Osteocyte (in vitro differentiated cells): ENCODE measurements around the gene MINDY1. TPM values are rescaled to one million over a fixed set of nuclear protein-coding genes. Genes with fewer than 3 reads are reported as not detected.

Source experiments
- DNase-seq: peaks from one replicate; pipeline ENCODE4 v3.0.0; 2021; ENCODE audit warnings: mixed read lengths; ENCODE audit not compliant: unreplicated experiment; ENCODE audit errors: extremely low spot score
- H3K27ac Mint-ChIP-seq: one replicate; pipeline ENCODE4 v1.8.0; 2021; ENCODE audit warnings: mild to moderate bottlenecking, mixed read lengths; ENCODE audit not compliant: unreplicated experiment
- H3K27me3 Mint-ChIP-seq: one replicate; pipeline ENCODE4 v1.8.0; 2021; ENCODE audit warnings: mixed read lengths; ENCODE audit not compliant: unreplicated experiment
- H3K36me3 Mint-ChIP-seq: one replicate; pipeline ENCODE4 v1.8.0; 2021; ENCODE audit warnings: mixed read lengths; ENCODE audit not compliant: unreplicated experiment
- H3K4me1 Mint-ChIP-seq: one replicate; pipeline ENCODE4 v1.8.0; 2021; ENCODE audit warnings: mixed read lengths; ENCODE audit not compliant: unreplicated experiment
- H3K4me3 Mint-ChIP-seq: one replicate; pipeline ENCODE4 v1.8.0; 2021; ENCODE audit warnings: mild to moderate bottlenecking, moderate library complexity, mixed read lengths; ENCODE audit not compliant: unreplicated experiment
- H3K9me3 Mint-ChIP-seq: one replicate; pipeline ENCODE4 v1.8.0; 2021; ENCODE audit warnings: mixed read lengths; ENCODE audit not compliant: unreplicated experiment
- total RNA-seq: library from RNA; stranded (reverse); gene quantifications from 2 replicates; pipeline ENCODE4 v1.2.1, GENCODE V29; 2021
- TF ChIP-seq, protein P1 (sequence below): fragments of 200-600 bp; sonication (generic); IDR thresholded peaks from 2 replicates; pipeline ENCODE4 v1.5.0; 2021; ENCODE audit warnings: antibody characterized with exemption, mild to moderate bottlenecking, moderate library complexity

The MINDY1 gene
- total RNA-seq, 1 donor from 2014 or later, result 22.2 TPM

DNA sequence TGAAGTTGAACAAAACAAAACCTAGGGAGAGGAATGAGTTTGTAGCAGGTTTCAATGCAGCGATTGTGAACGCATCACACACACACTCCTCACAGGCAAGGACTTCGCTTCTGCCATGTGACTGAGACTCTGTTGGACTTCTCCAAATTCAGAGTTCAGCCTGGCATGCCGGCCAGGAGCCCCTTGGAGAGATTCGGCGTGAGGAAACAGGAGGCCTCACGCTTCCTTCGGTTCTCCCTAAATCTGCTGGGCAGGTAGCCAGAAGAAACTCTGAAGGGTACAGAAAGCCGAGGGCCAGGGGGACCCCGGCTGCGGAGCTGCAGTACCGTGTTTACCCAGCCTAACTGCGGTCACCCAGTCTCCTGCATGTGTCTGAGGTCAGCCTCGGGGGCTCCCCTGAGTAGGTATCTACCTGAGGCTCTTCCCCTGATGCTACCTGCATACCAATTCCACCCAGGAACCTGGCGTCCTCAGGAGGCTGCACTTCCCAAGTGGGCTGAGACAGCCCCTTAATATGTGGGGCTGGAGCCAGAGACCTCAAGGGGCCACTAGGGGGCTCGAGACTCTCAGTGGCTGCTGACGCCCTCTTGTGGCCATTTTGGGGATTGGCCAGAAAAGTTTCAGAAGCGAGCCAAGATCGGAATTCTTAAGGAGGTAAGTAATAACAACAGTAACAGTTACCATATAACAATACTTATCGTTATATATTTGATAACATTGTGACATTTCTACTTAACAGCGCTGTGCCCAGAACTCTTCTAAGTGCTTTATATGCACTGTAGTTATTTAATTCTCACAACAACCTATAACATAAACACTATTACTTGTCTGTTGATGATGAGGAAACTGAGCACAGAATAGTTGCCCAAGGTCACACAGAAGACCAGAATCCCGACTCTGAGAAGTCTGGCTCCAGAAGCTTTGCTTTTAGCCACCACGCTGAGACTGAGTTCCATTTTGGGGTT lies 27.3 kb downstream of the MINDY1 start:
- Mint-ChIP-seq H3K4me3 (no peak overlapping the region), H3K4me1 (peaks cover 31% of the 10 kb centered on the region), H3K27ac (no peak overlapping the region), H3K9me3 (no peaks in the 10 kb centered on the region), H3K36me3 (no peaks in the 10 kb centered on the region), H3K27me3 (no peaks in the 10 kb centered on the region)
- TF ChIP-seq, protein P1, sequence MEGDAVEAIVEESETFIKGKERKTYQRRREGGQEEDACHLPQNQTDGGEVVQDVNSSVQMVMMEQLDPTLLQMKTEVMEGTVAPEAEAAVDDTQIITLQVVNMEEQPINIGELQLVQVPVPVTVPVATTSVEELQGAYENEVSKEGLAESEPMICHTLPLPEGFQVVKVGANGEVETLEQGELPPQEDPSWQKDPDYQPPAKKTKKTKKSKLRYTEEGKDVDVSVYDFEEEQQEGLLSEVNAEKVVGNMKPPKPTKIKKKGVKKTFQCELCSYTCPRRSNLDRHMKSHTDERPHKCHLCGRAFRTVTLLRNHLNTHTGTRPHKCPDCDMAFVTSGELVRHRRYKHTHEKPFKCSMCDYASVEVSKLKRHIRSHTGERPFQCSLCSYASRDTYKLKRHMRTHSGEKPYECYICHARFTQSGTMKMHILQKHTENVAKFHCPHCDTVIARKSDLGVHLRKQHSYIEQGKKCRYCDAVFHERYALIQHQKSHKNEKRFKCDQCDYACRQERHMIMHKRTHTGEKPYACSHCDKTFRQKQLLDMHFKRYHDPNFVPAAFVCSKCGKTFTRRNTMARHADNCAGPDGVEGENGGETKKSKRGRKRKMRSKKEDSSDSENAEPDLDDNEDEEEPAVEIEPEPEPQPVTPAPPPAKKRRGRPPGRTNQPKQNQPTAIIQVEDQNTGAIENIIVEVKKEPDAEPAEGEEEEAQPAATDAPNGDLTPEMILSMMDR, result peak; percentile 100
- peak; percentile 94 for DNase-seq

DNA sequence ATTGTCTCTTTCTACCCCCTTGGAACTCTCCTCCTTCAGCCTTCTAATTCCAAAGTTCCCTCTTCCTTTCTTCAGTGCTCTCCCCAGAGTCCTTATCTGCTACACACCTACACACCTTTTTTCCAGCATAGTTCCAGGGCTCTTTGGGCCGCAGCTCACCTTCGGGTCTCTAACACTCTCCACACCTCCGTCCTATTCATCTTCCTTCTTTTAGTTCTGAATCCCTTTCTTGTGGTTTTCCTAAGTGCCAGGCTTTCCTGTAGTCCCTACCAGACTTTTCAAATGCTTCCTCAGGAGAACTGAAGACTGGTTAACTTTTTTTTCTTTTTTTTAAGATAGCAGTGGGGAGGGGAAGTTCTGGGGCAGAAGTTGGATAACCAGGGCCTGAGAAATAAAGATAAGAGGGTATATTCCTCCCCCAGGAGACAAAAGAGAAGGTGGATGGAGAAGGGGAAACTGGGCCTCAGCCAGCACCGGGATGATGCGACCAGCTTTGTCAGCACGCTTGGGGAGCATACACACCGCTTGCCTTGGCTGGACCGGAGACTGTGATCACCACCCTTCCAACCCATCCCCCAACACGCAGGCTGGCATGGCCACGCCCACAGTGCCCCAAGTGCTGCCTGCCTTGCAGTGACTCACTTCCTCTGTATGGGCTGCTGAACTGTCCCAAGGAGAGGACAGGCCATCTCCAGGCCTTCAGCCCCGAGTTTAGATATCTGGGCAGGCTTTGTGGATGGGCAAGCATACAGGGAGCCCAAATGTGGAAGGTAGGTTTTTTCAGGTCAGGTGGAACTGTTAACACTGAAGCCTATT lies 29.6 kb downstream of the MINDY1 start:
- Mint-ChIP-seq H3K4me1 (peaks cover 46% of the 10 kb centered on the region), H3K4me3 (peak overlapping the region; percentile 51), H3K36me3 (no peaks in the 10 kb centered on the region), H3K9me3 (no peaks in the 10 kb centered on the region), H3K27ac (peak overlapping the region; percentile 96), H3K27me3 (no peaks in the 10 kb centered on the region)
- TF ChIP-seq, protein P1, result no peak
- peak; percentile 90 for DNase-seq

DNA sequence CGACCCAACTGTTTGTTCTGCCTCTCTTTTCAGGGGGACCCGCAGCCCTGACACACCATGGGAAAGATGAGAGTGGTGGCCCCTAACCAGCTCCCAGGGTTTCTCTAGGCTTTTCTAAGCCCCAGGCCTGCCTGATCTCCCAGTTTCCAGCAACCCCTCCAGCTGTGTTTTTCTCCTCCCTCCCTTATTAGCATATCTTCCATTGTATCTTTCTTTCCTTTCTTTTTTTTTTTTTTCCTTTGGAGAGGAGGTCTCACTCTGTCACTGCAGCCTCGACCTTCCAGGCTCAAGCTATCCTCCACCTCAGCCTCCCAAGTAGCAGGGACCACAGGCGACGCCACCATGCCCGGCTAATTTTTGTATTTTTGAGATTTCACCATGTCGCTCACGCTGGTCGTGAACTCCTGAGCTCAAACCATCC lies 30.3 kb downstream of the MINDY1 start:
- Mint-ChIP-seq H3K4me1 (peaks cover 48% of the 10 kb centered on the region), H3K36me3 (no peaks in the 10 kb centered on the region), H3K27ac (peak overlapping the region; percentile 96), H3K9me3 (no peaks in the 10 kb centered on the region), H3K4me3 (peak overlapping the region; percentile 12), H3K27me3 (no peaks in the 10 kb centered on the region)
- DNase-seq, result no peak
- TF ChIP-seq, protein P1, result no peak

DNA sequence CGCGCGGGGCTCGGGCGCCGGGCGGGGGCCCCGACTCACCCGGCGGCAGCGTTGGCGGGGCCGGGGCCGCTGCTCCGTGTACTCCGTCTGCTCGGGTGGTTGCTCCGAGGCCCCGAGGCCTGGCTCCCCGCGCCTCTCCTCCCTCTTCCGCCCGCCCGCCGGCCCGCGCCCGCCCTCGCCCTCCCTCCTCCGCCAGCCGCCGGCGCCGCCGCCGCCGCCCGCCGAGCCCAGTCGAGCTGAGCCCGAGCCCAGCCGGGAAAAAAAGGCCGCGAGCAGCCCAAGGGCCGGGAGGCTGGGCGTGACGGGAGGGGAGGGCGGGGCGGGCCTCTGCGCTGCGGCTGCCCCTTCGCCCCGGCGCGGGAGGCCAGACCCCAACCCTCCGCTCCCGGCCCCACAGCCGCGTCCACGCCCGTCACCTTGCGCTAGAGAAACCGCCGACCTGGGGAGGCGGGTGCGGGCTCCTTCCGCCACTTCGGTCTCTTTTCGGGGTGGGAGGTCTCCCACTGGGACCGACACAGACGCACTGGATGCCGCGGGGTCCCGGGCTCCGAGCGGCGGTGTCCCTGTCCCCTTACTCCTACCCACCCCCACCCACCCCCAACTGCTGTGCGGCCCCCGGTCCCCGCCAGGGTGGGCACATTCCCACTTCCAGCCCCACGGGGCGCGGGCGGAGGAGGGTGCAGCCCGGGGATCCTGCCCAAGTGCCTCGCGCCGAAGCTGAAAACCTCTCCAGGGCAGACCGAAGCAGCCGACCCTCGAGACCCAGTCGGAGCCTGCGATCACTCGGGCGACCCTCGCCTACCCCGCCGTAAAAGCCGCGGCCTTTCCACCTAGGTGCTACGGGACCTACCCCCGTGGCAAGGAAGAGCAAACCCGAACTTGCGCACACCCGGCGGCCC lies 31.9 kb downstream of the MINDY1 start, which contains the start of gene CERS2:
TSS of gene CERS2 (minus strand) at position 256 of the 899 bp plus-strand sequence. CDS start 5,745 bp downstream, outside the sequence.
- H3K4me1 Mint-ChIP-seq, result peaks cover 58% of the 10 kb centered on the region
- TF ChIP-seq, protein P1, result no peak

More for the DNA sequence above, 31.9 kb downstream of the MINDY1 start, which contains the start of gene CERS2:
- Mint-ChIP-seq H3K4me3 (peak within 1 kb of the TSS; percentile 83), H3K9me3 (no peaks in the 10 kb centered on the region), H3K27ac (peak within 1 kb of the TSS; percentile 89), H3K27me3 (no peaks in the 10 kb centered on the region), H3K36me3 (no peaks in the 10 kb centered on the region)
- peak; percentile 94 for DNase-seq
